Effector memory CD8-positive, alpha-beta T cell (primary cell): ENCODE results near the gene ANKRD53.

Experiments
- ATAC-seq: fragments of 150-1000 bp; cut with Tn5 transposase; replicated peaks from 2 replicates; pipeline ENCODE4 v1.10.0; 2021; ENCODE audit warnings: mild to moderate bottlenecking, moderate library complexity
- DNase-seq, 3 experiments: peaks; one replicate each; pipeline ENCODE4 v3.0.0; 2021
- H3K27ac Mint-ChIP-seq, 2 donors: one replicate each; pipeline ENCODE4 v1.8.0; 2022; ENCODE audit warnings: mild to moderate bottlenecking in 2 of 2, mixed read lengths in 2 of 2, moderate library complexity in 2 of 2
- H3K27me3 Mint-ChIP-seq, 2 donors: one replicate each; pipeline ENCODE4 v1.8.0; 2022; ENCODE audit warnings: mixed read lengths in 2 of 2
- H3K36me3 Mint-ChIP-seq: one replicate; pipeline ENCODE4 v1.8.0; 2022; ENCODE audit warnings: mild to moderate bottlenecking, moderate library complexity, mixed read lengths; ENCODE audit not compliant: insufficient read depth
- H3K4me1 Mint-ChIP-seq, 2 donors: one replicate each; pipeline ENCODE4 v1.8.0; 2022; ENCODE audit warnings: low read depth in 2 of 2, mixed read lengths in 2 of 2
- H3K4me3 Mint-ChIP-seq, 2 donors: one replicate each; pipeline ENCODE4 v1.8.0; 2022; ENCODE audit warnings: mild to moderate bottlenecking in 2 of 2, mixed read lengths in 2 of 2, moderate library complexity in 2 of 2
- H3K9me3 Mint-ChIP-seq, 2 donors: one replicate each; pipeline ENCODE4 v1.8.0; 2022; ENCODE audit warnings: mixed read lengths in 2 of 2
- total RNA-seq, 9 experiments: gene quantifications; one replicate each; lab custom pipeline; 2026; lab: John Stamatoyannopoulos, UW

ANKRD53 gene, protein sequence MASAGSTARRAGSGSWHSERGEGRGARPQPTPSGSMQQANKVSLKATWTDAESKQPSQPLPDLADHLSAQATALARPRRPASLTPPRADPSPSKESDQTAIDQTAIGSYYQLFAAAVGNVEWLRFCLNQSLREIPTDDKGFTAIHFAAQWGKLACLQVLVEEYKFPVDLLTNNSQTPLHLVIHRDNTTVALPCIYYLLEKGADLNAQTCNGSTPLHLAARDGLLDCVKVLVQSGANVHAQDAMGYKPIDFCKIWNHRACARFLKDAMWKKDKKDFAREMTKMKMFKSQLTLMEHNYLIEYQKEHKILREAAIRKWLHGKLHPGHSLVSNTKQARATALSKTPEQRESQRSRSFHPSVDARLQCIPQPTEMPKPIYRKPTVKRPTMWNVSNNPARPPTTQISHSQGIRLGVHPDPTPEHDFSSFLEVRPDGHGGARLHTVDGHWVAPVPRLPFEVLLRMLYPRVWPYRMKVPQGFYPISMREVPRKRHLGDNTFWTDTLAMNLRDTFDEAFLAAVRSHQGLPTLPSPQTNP
- 0 to 1.3 (median 0.17) reads per million in 9 experiments for total RNA-seq

DNA sequence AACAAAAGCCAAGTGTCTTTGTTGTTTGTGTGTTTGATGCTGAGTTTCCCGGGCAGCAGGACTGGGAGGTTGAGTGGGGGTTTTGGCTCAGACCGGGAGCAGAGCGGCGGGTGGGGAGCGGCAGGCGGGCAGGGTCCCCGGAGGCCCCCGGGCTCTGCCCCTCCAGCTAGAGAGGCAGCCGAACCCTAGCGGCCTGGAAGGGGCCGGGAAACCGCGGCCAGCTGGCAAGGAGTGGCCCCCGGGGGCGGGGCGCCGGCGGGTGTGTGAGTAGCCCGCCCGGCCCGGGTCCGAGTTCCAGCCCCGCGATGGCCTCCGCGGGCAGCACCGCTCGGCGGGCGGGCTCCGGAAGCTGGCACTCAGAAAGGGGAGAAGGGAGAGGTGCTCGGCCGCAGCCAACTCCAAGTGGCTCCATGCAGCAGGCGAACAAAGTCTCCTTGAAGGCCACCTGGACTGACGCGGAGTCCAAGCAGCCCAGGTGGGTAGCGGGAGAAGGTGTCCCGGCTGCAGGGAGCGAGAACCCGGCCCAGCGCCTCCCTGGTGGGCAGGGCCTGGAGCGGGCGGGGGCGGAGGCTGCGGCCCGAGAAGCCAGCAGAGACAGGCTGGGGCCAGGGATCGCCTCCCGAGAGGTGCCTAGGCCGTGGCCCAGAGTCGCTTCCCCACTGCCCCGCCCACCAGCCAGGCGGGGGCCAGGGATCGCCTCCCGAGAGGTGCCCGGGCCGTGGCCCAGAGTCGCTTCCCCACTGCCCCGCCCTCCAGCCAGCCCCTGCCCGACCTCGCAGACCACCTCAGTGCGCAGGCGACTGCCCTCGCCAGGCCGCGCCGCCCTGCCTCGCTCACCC is at the start of gene ANKRD53:
ANKRD53 (plus strand) TSS at position 290 of the 839 bp plus-strand sequence; CDS start at position 306, 16 bp downstream.
- ATAC-seq, result peak; percentile 13
- Mint-ChIP-seq H3K9me3 (no peaks in the 10 kb centered on the region), H3K4me3 (peak within 1 kb of the TSS; percentile 89 to 92), H3K27me3 (no peaks in the 10 kb centered on the region), H3K27ac (peak within 1 kb of the TSS; percentile 92 to 95), H3K4me1 (peaks cover 14 to 22% of the 10 kb centered on the region in 2 donors), H3K36me3 (peaks cover 6% of the 10 kb centered on the region)
- DNase-seq, result no peak

GRCh38 chr2:70930371-70931329 is 47.8 kb upstream of the ANKRD53 start:
- no peak for ATAC-seq
- Mint-ChIP-seq H3K9me3 (no peaks in the 10 kb centered on the region), H3K27ac (no peak overlapping the region), H3K4me1 (no peaks in the 10 kb centered on the region), H3K4me3 (no peak overlapping the region), H3K36me3 (no peaks in the 10 kb centered on the region), H3K27me3 (peaks cover 11 to 70% of the 10 kb centered on the region in 2 donors)
- DNase-seq, result no peak

DNA sequence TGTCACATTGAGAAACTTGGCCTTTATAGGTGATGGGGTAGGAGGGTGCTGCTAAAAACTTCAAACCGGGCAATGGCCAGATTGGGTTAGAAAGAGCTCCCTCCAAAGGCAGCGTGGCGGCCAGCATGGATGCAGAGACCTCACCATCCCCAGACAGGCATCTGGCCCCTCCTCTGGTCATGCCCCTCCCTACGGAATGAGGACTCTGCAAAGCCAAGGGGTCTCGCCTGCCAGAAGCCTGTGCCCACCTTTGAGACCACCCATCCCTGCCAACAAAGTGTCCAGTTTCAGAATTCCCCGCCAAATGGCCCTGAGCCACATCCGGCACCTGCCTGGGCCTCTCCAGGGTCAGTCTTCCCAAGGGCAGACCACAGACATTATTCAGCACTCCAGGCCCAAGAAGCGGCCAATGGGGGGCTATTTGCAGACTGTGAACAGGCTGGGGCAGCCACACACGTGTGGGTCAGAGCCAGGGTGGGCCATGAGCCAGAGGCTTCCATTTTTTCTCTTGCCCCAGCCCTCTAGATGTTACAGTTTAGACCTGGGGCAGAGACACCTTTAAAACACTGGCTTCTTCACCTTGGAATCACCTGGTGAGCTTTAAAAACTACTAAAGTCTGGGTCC is 46.9 kb upstream of the ANKRD53 start:
- DNase-seq (no peak), ATAC-seq (no peak)
- no peaks in the 10 kb centered on the region for H3K4me1 Mint-ChIP-seq
- H3K4me3 Mint-ChIP-seq, result no peak overlapping the region
- no peaks in the 10 kb centered on the region for H3K9me3 Mint-ChIP-seq
- H3K27me3 Mint-ChIP-seq, result peaks cover 11 to 79% of the 10 kb centered on the region in 2 donors
- H3K36me3 Mint-ChIP-seq, result no peaks in the 10 kb centered on the region
- no peak overlapping the region for H3K27ac Mint-ChIP-seq

GRCh38 chr2:70932631-70933230 is 45.7 kb upstream of the ANKRD53 start:
- Mint-ChIP-seq H3K27ac (no peak overlapping the region), H3K9me3 (no peaks in the 10 kb centered on the region), H3K27me3 (peaks cover 11 to 80% of the 10 kb centered on the region in 2 donors), H3K4me3 (no peak overlapping the region), H3K4me1 (no peaks in the 10 kb centered on the region), H3K36me3 (no peaks in the 10 kb centered on the region)
- no peak for DNase-seq
- ATAC-seq, result no peak

- H3K27ac Mint-ChIP-seq, result no peak overlapping the region
- no peak overlapping the region for H3K4me3 Mint-ChIP-seq
- no peaks in the 10 kb centered on the region for H3K36me3 Mint-ChIP-seq
- H3K27me3 Mint-ChIP-seq, result peaks cover 11 to 83% of the 10 kb centered on the region in 2 donors
- ATAC-seq (no peak), DNase-seq (no peak)
- H3K9me3 Mint-ChIP-seq, result no peaks in the 10 kb centered on the region
- no peaks in the 10 kb centered on the region for H3K4me1 Mint-ChIP-seq
Observed at GRCh38 chr2:70934981-70935380, 43.4 kb upstream of the ANKRD53 start.

DNA sequence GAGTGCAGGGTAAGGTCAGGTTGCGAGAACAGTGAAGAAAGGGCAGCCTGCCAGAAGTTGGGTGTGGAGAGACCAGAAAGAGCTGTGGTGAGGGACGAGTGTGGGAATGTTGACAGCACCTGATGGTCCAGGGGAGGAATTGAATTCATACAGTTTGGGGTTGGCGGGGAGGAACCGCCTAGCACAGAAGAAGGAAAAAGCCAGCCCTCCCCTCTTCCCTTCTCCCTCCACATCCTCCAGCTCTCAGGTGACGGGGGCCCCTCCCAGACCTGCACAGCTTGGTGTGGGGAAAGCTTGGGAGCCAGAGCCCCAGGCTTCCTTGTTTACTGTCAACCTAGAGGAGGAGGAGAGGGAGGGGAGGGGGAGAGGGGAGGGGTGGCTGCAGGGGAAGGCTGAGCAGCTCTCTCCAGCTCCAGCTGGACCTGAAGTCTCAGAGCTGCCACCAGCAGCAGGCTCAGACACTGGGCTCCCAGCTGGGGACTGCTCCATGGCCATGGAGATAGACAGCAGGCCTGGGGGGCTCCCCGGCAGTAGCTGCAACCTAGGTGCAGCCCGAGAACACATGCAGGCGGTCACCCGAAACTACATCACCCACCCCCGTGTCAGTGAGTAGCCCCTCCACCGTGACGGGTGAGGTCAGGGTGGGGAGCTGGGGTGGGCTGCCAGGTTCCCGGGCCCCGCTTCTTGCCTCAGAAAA is 42.8 kb upstream of the ANKRD53 start, which contains the start of gene ATP6V1B1:
ATP6V1B1 (plus strand) TSS at position 433 of the 697 bp plus-strand sequence; CDS start at position 488, 55 bp downstream.
- ATAC-seq, result no peak

DNA sequence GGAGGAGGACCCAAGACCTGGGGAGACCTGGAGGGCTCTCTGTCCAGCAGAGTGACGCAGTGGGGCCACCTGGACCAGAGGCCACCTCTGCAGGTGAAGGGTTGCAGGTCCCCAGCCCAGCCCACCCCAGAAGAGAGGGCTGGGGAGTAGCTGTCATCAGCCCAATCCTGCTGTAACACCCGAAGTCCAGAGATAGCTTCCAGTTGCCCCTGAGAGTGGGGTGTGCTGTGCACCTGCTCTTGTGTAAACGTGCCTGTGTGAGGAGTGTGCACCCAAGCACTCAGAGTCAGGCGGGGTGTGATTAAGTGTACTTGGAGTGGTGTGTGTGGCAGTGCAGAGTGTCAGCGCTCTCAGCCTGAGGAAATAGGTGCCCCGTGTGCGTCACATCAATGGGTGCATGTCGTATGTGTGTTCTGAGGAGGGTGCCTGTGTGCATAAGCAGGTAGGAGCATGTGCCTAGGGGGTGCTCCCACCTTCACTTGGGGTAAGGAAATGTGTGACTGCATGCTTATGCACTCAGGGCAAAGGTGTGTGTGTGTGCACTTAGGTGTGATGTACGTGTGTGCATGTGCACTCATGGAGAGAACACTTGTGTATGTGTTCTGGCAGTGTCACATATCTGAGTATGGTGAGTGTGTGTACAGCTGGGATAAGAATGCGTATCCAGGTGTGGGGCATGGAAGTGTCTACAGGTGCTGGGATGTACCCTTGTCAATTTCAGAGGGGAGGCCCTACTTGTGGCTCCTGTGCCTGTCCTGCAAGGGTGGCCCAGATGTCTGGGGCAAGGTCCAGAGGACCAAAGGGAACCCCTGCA is 42.1 kb upstream of the ANKRD53 start:
- H3K36me3 Mint-ChIP-seq, result no peaks in the 10 kb centered on the region
- peak overlapping the region in 1 of 2 donors; percentile 30 for H3K27ac Mint-ChIP-seq
- H3K4me3 Mint-ChIP-seq, result no peak overlapping the region
- H3K4me1 Mint-ChIP-seq, result no peaks in the 10 kb centered on the region
- no peak for DNase-seq
- peaks cover 11 to 84% of the 10 kb centered on the region in 2 donors for H3K27me3 Mint-ChIP-seq
- no peak for ATAC-seq
- no peaks in the 10 kb centered on the region for H3K9me3 Mint-ChIP-seq

More for the DNA sequence above, 42.8 kb upstream of the ANKRD53 start, which contains the start of gene ATP6V1B1:
- Mint-ChIP-seq H3K27ac (no peak within 1 kb of the TSS), H3K27me3 (peaks cover 11 to 85% of the 10 kb centered on the region in 2 donors), H3K9me3 (no peaks in the 10 kb centered on the region), H3K4me3 (no peak within 1 kb of the TSS), H3K36me3 (no peaks in the 10 kb centered on the region), H3K4me1 (no peaks in the 10 kb centered on the region)
- no peak for DNase-seq

- no peak for ATAC-seq
Observed at GRCh38 chr2:70936979-70937811, 41.2 kb upstream of the ANKRD53 start.

DNA sequence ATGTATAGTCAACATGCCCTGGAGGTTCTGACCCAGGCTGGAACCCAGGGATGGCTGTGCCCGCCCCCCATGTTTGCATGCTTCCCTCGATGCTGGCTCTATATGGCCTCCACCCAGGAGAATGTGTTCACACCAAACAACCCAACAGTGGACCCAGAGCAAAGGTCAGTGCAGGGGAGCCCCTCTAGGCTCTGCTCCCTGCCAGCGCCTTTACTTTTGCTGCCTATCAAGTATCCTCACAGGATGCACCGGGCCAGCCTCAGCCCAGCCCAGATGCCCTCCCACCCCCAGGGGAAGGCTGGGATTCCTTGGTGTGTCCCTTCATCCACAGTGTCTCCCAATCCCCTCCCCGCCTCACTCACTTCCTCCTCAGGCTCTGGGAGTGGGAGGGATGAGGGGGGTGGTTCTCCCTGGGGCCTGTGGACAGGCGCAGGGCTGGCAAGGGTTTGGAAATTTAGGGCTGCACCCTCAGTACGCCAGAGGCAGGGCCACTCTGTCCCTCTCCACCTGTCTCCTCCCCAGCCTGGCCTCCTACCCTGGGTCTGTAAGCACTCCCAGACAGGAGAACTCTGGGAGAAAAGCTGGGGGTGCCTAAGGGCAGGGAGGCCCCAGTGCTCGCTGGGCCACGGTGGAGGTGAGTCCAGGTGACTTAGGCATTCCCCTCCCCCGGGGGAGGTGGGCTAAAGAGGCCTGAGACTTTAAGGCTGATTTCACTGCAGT is 40.4 kb upstream of the ANKRD53 start:
- no peaks in the 10 kb centered on the region for H3K9me3 Mint-ChIP-seq
- H3K27me3 Mint-ChIP-seq, result peaks cover 5 to 82% of the 10 kb centered on the region in 2 donors
- no peak for DNase-seq

More at GRCh38 chr2:70936979-70937811, 41.2 kb upstream of the ANKRD53 start:
- Mint-ChIP-seq H3K36me3 (no peaks in the 10 kb centered on the region), H3K4me3 (no peak overlapping the region), H3K4me1 (no peaks in the 10 kb centered on the region), H3K27me3 (peaks cover 6 to 84% of the 10 kb centered on the region in 2 donors), H3K27ac (peak overlapping the region in 1 of 2 donors; percentile 30), H3K9me3 (no peaks in the 10 kb centered on the region)
- DNase-seq, result no peak

DNA sequence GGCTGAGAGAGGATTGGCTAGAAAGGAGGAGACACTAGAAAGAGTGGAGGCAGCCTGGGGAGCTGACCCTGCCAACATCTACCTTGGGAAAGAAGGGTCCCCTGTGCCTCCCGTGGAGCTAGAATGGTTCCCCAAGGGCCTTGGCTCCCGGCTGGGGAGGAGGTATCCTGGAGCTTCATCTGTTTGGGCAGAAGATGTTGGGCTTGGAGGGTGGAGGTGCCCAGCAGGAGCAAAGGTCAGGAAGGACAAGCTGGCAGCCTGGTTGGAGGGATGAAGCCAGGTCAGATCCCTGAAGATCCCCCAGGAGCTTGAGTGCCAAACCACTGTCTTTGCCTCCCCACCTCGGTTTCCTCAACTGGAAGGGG is 39.9 kb upstream of the ANKRD53 start:
- no peaks in the 10 kb centered on the region for H3K36me3 Mint-ChIP-seq
- H3K27me3 Mint-ChIP-seq, result peaks cover 5 to 82% of the 10 kb centered on the region in 2 donors
- H3K9me3 Mint-ChIP-seq, result no peaks in the 10 kb centered on the region
- H3K27ac Mint-ChIP-seq, result no peak overlapping the region
- DNase-seq (no peak), ATAC-seq (no peak)
- H3K4me1 Mint-ChIP-seq, result no peaks in the 10 kb centered on the region
- no peak overlapping the region for H3K4me3 Mint-ChIP-seq

More for the DNA sequence above, 40.4 kb upstream of the ANKRD53 start:
- Mint-ChIP-seq H3K4me3 (no peak overlapping the region), H3K4me1 (no peaks in the 10 kb centered on the region), H3K36me3 (no peaks in the 10 kb centered on the region), H3K27ac (no peak overlapping the region)
- ATAC-seq, result no peak
